Calu3 (cell line): ENCODE results near the gene IER3IP1. TPM values are rescaled to one million over a fixed set of nuclear protein-coding genes. Genes with fewer than 3 reads are reported as not detected.

ENCODE experiments used
- BruUV-seq: library from RNA; stranded (reverse); fragments of 400-500 nt; replicated peaks from 2 replicates; lab custom pipeline; 2021; lab: Mats Ljungman, UMichigan
- CTCF ChIA-PET: fragments of 300-600 bp; sonication (Branson Sonifier 250); formaldehyde crosslinking; loops from one replicate; lab custom pipeline; 2022; ENCODE audit warnings: antibody characterized with exemption; lab: Charles Lee
- DNase-seq: peaks from one replicate; pipeline ENCODE4 v3.0.0; 2022
- H3K27ac Mint-ChIP-seq: one replicate; pipeline ENCODE4 v1.8.0; 2022; ENCODE audit warnings: mixed read lengths; ENCODE audit not compliant: unreplicated experiment
- H3K27me3 Mint-ChIP-seq: one replicate; pipeline ENCODE4 v1.8.0; 2022; ENCODE audit warnings: mixed read lengths; ENCODE audit not compliant: unreplicated experiment
- H3K36me3 Mint-ChIP-seq: one replicate; pipeline ENCODE4 v1.8.0; 2022; ENCODE audit warnings: mild to moderate bottlenecking, moderate library complexity, mixed read lengths; ENCODE audit not compliant: insufficient read depth, unreplicated experiment
- H3K4me1 Mint-ChIP-seq: one replicate; pipeline ENCODE4 v1.8.0; 2022; ENCODE audit warnings: mild to moderate bottlenecking, low read depth, mixed read lengths; ENCODE audit not compliant: unreplicated experiment
- H3K4me3 Mint-ChIP-seq: one replicate; pipeline ENCODE4 v1.8.0; 2022; ENCODE audit warnings: mild to moderate bottlenecking, low read depth, moderate library complexity, mixed read lengths; ENCODE audit not compliant: unreplicated experiment
- H3K9me3 Mint-ChIP-seq: one replicate; pipeline ENCODE4 v1.8.0; 2022; ENCODE audit warnings: low read depth, mixed read lengths; ENCODE audit not compliant: unreplicated experiment
- intact Hi-C: fragments of 100-400 bp; cut with micrococcal nuclease; formaldehyde crosslinking; loops from one replicate; pipeline ENCODE4 v1.10.0; 2022; ENCODE audit not compliant: unreplicated experiment
- total RNA-seq: library from RNA; stranded (reverse); gene quantifications from 2 replicates; pipeline ENCODE4 v1.2.3, GENCODE V29; 2022
- TF ChIP-seq, protein P1 (sequence below): fragments of 200-600 bp; IDR thresholded peaks from one replicate; pipeline ENCODE4 v1.8.0; 2022; ENCODE audit warnings: antibody characterized with exemption; ENCODE audit not compliant: unreplicated experiment

Gene IER3IP1
- total RNA-seq, 1 experiment from 2014 or later, result 20.4 TPM

DNA sequence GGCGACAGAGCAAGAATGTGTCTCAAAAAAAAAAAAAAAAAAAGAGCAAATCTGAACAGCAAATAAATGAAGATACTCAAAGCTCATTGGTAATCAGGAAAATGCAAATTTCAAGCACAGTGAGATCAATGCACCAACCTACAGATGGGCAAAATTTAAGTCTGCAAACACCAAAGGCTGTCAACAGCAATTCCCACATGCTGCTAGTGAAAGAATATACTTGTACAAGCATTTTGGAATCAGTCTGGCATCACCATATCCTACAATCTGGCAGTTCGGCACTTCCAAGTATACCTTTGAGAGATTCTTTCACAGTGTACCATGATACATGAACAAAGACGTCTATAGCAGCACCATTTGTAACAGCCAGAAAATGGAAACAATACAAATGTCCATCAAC, 30.0 kb downstream of the IER3IP1 start:
- Mint-ChIP-seq H3K36me3 (peaks cover 20% of the 10 kb centered on the region), H3K4me1 (peaks cover 24% of the 10 kb centered on the region), H3K27ac (no peak overlapping the region), H3K27me3 (no peaks in the 10 kb centered on the region), H3K4me3 (no peak overlapping the region), H3K9me3 (no peaks in the 10 kb centered on the region)
- TF ChIP-seq, protein P1, sequence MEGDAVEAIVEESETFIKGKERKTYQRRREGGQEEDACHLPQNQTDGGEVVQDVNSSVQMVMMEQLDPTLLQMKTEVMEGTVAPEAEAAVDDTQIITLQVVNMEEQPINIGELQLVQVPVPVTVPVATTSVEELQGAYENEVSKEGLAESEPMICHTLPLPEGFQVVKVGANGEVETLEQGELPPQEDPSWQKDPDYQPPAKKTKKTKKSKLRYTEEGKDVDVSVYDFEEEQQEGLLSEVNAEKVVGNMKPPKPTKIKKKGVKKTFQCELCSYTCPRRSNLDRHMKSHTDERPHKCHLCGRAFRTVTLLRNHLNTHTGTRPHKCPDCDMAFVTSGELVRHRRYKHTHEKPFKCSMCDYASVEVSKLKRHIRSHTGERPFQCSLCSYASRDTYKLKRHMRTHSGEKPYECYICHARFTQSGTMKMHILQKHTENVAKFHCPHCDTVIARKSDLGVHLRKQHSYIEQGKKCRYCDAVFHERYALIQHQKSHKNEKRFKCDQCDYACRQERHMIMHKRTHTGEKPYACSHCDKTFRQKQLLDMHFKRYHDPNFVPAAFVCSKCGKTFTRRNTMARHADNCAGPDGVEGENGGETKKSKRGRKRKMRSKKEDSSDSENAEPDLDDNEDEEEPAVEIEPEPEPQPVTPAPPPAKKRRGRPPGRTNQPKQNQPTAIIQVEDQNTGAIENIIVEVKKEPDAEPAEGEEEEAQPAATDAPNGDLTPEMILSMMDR, result no peak
- intact Hi-C loops, result no loop called here
- CTCF ChIA-PET, result no interaction called here
- DNase-seq, result no peak
- no TSS peak for BruUV-seq

DNA sequence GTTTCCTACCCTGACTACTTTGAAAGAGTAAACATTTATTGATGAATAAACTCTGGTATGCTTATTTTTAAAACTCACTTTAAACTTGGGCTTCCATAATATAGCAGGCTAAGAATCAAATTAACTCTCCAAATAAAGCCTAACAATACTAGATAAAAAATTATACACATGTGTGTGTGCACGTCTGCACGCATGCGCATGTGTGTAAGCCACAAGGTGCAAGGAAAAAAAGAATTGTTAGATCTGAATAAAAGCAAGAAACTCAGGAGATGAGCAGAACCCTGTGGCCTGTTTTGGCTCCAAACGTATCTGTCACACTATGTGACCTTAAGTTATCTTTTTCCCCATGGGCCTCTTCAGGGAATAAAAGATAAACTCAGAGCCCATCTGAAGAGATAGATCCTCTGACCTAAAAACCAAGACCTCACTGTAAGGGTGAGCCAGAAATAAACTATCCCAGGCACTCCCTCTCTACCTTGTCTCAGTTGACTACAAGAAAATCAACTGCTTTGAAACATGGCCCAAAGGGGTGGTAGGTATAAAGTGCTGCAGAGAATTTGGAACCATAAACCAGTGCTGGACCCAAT, 32.2 kb downstream of the IER3IP1 start:
- DNase-seq, result no peak
- no peaks in the 10 kb centered on the region for H3K9me3 Mint-ChIP-seq
- CTCF ChIA-PET, result no interaction called here
- H3K4me1 Mint-ChIP-seq, result peaks cover 9% of the 10 kb centered on the region
- H3K4me3 Mint-ChIP-seq, result no peak overlapping the region
- TF ChIP-seq, protein P1, result no peak
- H3K27me3 Mint-ChIP-seq, result no peaks in the 10 kb centered on the region
- no TSS peak for BruUV-seq
- no peak overlapping the region for H3K27ac Mint-ChIP-seq
- intact Hi-C loops, result no loop called here
- peaks cover 7% of the 10 kb centered on the region for H3K36me3 Mint-ChIP-seq

DNA sequence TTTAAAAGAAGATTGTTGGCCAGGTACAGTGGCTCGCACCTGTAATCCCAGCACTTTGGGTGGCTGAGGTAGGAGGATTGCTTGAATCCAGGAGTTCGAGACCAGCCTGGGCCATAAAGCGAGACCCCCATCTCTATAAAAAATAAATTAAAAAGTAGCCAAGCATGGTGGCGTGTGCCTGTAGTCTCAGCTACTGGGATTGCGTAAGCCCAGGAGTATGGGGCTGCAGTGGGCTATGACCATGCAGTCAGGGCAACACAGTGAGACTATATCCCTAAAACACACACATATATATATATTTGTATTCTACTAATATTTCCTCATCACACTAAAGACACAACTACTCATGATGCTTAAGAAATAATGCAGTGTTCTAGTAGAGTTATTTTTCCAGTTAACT, 33.0 kb downstream of the IER3IP1 start:
- peaks cover under 1% of the 10 kb centered on the region for H3K4me1 Mint-ChIP-seq
- H3K27ac Mint-ChIP-seq, result no peak overlapping the region
- H3K36me3 Mint-ChIP-seq, result peaks cover 11% of the 10 kb centered on the region
- TF ChIP-seq, protein P1, result no peak
- no peak overlapping the region for H3K4me3 Mint-ChIP-seq
- intact Hi-C loops, result no loop called here
- CTCF ChIA-PET, result no interaction called here
- no peaks in the 10 kb centered on the region for H3K27me3 Mint-ChIP-seq
- no TSS peak for BruUV-seq
- no peak for DNase-seq
- H3K9me3 Mint-ChIP-seq, result no peaks in the 10 kb centered on the region

DNA sequence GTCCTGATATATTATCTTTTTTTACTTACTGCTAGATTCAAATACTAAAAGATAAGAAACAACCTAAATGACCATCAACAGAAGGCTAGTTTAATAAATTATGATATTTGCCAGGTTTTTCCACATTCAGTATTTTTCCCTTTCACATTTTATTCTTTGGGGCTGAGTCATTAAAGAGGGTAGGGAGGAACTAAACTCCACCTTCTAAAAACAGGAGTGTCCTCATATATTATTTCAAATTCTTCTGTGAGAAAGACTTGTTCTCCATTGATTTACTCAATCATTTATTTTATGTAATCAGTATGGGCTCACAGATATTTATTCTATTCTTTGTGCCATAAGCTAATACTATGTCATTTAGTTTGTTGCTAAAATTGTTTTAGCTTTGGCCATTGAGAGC, 34.9 kb downstream of the IER3IP1 start:
- no TSS peak for BruUV-seq
- intact Hi-C loops, result no loop called here
- Mint-ChIP-seq H3K9me3 (no peaks in the 10 kb centered on the region), H3K27me3 (no peaks in the 10 kb centered on the region), H3K4me3 (no peak overlapping the region), H3K27ac (no peak overlapping the region), H3K4me1 (no peaks in the 10 kb centered on the region), H3K36me3 (peaks cover 11% of the 10 kb centered on the region)
- no peak for DNase-seq
- CTCF ChIA-PET, result no interaction called here
- TF ChIP-seq, protein P1, result no peak
